SK-N-SH (cell line): ENCODE measurements around the gene GSG1L. TPM values are rescaled to one million over a fixed set of nuclear protein-coding genes. Genes with fewer than 3 reads are reported as not detected.

ENCODE experiments used
- CTCF ChIA-PET: fragments of 300-600, 350-600 bp; formaldehyde crosslinking; extraction: SDS; loops from one replicate; lab custom pipeline; 2021; lab: Yijun Ruan, JAX
- POLR2A ChIA-PET: fragments of 350-600 bp; sonication (Branson Sonifier 250); formaldehyde crosslinking; extraction: SDS; loops from one replicate; lab custom pipeline; 2020; ENCODE audit warnings: antibody characterized with exemption, inconsistent platforms; lab: Yijun Ruan, JAX
- DNase-seq: peaks from one replicate; pipeline ENCODE4 v3.0.0; 2012
- H2AFZ ChIP-seq: fragments of 200-600 bp; sonication (generic); 2 replicates; pipeline ENCODE4 v1.8.1; 2016; ENCODE audit warnings: antibody characterized with exemption, mild to moderate bottlenecking, low read depth
- H3F3A ChIP-seq: fragments of 200-600 bp; sonication (generic); replicated peaks from 2 replicates; pipeline ENCODE3; 2016; ENCODE audit warnings: antibody characterized with exemption, mild to moderate bottlenecking; ENCODE audit not compliant: insufficient read depth
- H3K27ac ChIP-seq, 2 experiments: fragments of 200-500 bp in 1 of 2; fragments of 200-600 bp in 1 of 2; sonication (Bioruptor generic) in 1 of 2; sonication (generic), shearing (Covaris generic) in 1 of 2; 2 replicates each; pipeline versions ENCODE4 v1.5.1 to v1.6.1; 2014 to 2016; ENCODE audit warnings: low read depth in 2 of 2, inconsistent platforms in 1 of 2, low read length in 1 of 2, mild to moderate bottlenecking in 1 of 2, mixed read lengths in 1 of 2
- H3K27me3 ChIP-seq: fragments of 200-600 bp; sonication (generic), shearing (Covaris generic); 2 replicates; pipeline ENCODE4 v1.6.1; 2016; ENCODE audit warnings: mixed run types; ENCODE audit not compliant: insufficient read depth
- H3K36me3 ChIP-seq, 2 experiments: fragments of 200-500 bp in 1 of 2; fragments of 200-600 bp in 1 of 2; sonication (Bioruptor generic) in 1 of 2; sonication (generic) in 1 of 2; replicated peaks in 1 of 2; 2 replicates each; pipeline versions ENCODE3 to v1.5.1; 2014 to 2016; ENCODE audit warnings: low read length in 1 of 2, mild to moderate bottlenecking in 1 of 2; ENCODE audit not compliant: insufficient read depth in 2 of 2, control insufficient read depth in 1 of 2
- H3K4me1 ChIP-seq, 2 experiments: fragments of 200-500 bp in 1 of 2; fragments of 200-600 bp in 1 of 2; sonication (Bioruptor generic) in 1 of 2; sonication (generic), shearing (Covaris generic) in 1 of 2; 2 replicates each; pipeline versions ENCODE4 v1.5.1 to v1.6.1; 2014 to 2016; ENCODE audit warnings: low read depth in 1 of 2, low read length in 1 of 2, mixed run types in 1 of 2; ENCODE audit not compliant: insufficient read depth in 2 of 2, control insufficient read depth in 1 of 2
- H3K4me2 ChIP-seq: fragments of 200-600 bp; sonication (generic), shearing (Covaris generic); 2 replicates; pipeline ENCODE4 v1.6.1; 2017; ENCODE audit warnings: mixed run types
- H3K4me3 ChIP-seq, 2 experiments: fragments of 200-500 bp in 1 of 2; fragments of 200-600 bp in 1 of 2; sonication (Bioruptor generic) in 1 of 2; sonication (generic), shearing (Covaris generic) in 1 of 2; 2 replicates each; pipeline versions ENCODE4 v1.5.1 to v1.8.1; 2014 to 2016; ENCODE audit warnings: low read depth in 2 of 2, inconsistent platforms in 1 of 2, low read length in 1 of 2, mild to moderate bottlenecking in 1 of 2, mixed read lengths in 1 of 2, moderate library complexity in 1 of 2
- H3K79me2 ChIP-seq: fragments of 200-600 bp; sonication (generic); 2 replicates; pipeline ENCODE4 v1.8.1; 2017; ENCODE audit warnings: mild to moderate bottlenecking; ENCODE audit not compliant: insufficient read depth
- H3K9ac ChIP-seq: fragments of 200-600 bp; sonication (generic); 2 replicates; pipeline ENCODE4 v1.6.1; 2017; ENCODE audit warnings: mixed run types
- H3K9me2 ChIP-seq: fragments of 200-600 bp; sonication (generic); 2 replicates; pipeline ENCODE4 v1.6.1; 2017; ENCODE audit warnings: mixed run types
- H3K9me3 ChIP-seq: fragments of 200-600 bp; sonication (generic); 2 replicates; pipeline ENCODE4 v1.6.1; 2017; ENCODE audit warnings: mixed run types, mild to moderate bottlenecking, moderate library complexity
- H4K20me1 ChIP-seq: fragments of 200-600 bp; sonication (generic); 2 replicates; pipeline ENCODE4 v1.6.1; 2017; ENCODE audit warnings: mild to moderate bottlenecking, mixed run types; ENCODE audit not compliant: insufficient read depth
- CHD2 ChIP-seq: fragments of 150-350 bp; IDR thresholded peaks from 2 replicates; pipeline ENCODE4 v1.6.1; 2018; ENCODE audit warnings: low read length; ENCODE audit not compliant: partially characterized antibody
- CTCF ChIP-seq: fragments of 200-600 bp; sonication (generic); IDR thresholded peaks from 2 replicates; pipeline ENCODE4 v1.6.1; 2017; ENCODE audit warnings: antibody characterized with exemption, mild to moderate bottlenecking, moderate library complexity
- ELF1 ChIP-seq: IDR thresholded peaks from 2 replicates; pipeline ENCODE4 v1.4.0; 2012
- EZH2phosphoT487 ChIP-seq: fragments of 200-600 bp; sonication (generic); IDR thresholded peaks from 2 replicates; pipeline ENCODE4 v1.6.1; 2017; ENCODE audit warnings: low read depth, mixed run types, mild to moderate bottlenecking, antibody characterized with exemption, moderate library complexity, borderline replicate concordance
- FOSL2 ChIP-seq: IDR thresholded peaks from 2 replicates; pipeline ENCODE4 v1.4.0; 2012; ENCODE audit warnings: low read depth, mild to moderate bottlenecking, moderate library complexity, borderline replicate concordance
- FOXJ3 ChIP-seq: sonication (generic); formaldehyde crosslinking; IDR thresholded peaks from 2 replicates; pipeline ENCODE4 v1.5.1; 2020; ENCODE audit warnings: mild to moderate bottlenecking, missing genetic modification reagents
- FOXM1 ChIP-seq: IDR thresholded peaks from 2 replicates; pipeline ENCODE4 v1.4.0; 2012; ENCODE audit warnings: low read depth, mild to moderate bottlenecking
- GABPA ChIP-seq: IDR thresholded peaks from 2 replicates; pipeline ENCODE4 v1.4.0; 2012; ENCODE audit warnings: low read depth, mild to moderate bottlenecking
- JUND ChIP-seq: IDR thresholded peaks from 2 replicates; pipeline ENCODE4 v1.4.0; 2012
- MAX ChIP-seq: IDR thresholded peaks from 2 replicates; pipeline ENCODE4 v1.4.0; 2012; ENCODE audit warnings: low read depth
- MEF2A ChIP-seq: IDR thresholded peaks from 2 replicates; pipeline ENCODE4 v1.4.0; 2012; ENCODE audit warnings: low read depth, borderline replicate concordance
- NFIC ChIP-seq: IDR thresholded peaks from 2 replicates; pipeline ENCODE4 v1.4.0; 2012; ENCODE audit warnings: borderline replicate concordance
- NRF1 ChIP-seq: IDR thresholded peaks from 2 replicates; pipeline ENCODE4 v1.6.1; 2012; ENCODE audit warnings: low read depth, mild to moderate bottlenecking, low read length
- PBX3 ChIP-seq: IDR thresholded peaks from 2 replicates; pipeline ENCODE4; 2012
- RAD21 ChIP-seq: IDR thresholded peaks from 2 replicates; pipeline ENCODE4 v1.6.1; 2012; ENCODE audit warnings: mild to moderate bottlenecking, low read length
- RCOR1 ChIP-seq: fragments of 150-350 bp; IDR thresholded peaks from 2 replicates; pipeline ENCODE4 v1.6.1; 2017; ENCODE audit warnings: antibody characterized with exemption, low read length
- SIN3A ChIP-seq: IDR thresholded peaks from 2 replicates; pipeline ENCODE4 v1.6.1; 2012; ENCODE audit warnings: low read depth, mild to moderate bottlenecking, low read length, moderate library complexity, borderline replicate concordance
- SMC3 ChIP-seq: IDR thresholded peaks from 2 replicates; pipeline ENCODE4 v1.6.1; 2012; ENCODE audit warnings: low read depth, low read length, improper control_type of control experiment
- TAF1 ChIP-seq: IDR thresholded peaks from 2 replicates; pipeline ENCODE4 v1.6.1; 2012; ENCODE audit warnings: low read depth, mild to moderate bottlenecking, low read length, moderate library complexity, borderline replicate concordance
- USF2 ChIP-seq: fragments of 150-350 bp; IDR thresholded peaks from 2 replicates; pipeline ENCODE4 v1.6.1; 2017; ENCODE audit warnings: antibody characterized with exemption, low read length, low read depth, borderline replicate concordance
- WGBS: methylation state at CpG from one replicate; pipeline ENCODE4 v1.1.6; 2017; ENCODE audit warnings: low lambda C conversion rate; 5-methylcytosine and 5-hydroxymethylcytosine counted together
- polyA plus RNA-seq, 3 experiments: library from polyadenylated mRNA; depleted of rRNA; stranded (reverse); fragments of >200 nt; gene quantifications; 2 replicates each; pipeline ENCODE4 v1.2.3, GENCODE V29; 2012

GSG1L gene
- polyA plus RNA-seq, 1 of the 3 experiments (the other 2 are of a cell fraction): not detected

DNA sequence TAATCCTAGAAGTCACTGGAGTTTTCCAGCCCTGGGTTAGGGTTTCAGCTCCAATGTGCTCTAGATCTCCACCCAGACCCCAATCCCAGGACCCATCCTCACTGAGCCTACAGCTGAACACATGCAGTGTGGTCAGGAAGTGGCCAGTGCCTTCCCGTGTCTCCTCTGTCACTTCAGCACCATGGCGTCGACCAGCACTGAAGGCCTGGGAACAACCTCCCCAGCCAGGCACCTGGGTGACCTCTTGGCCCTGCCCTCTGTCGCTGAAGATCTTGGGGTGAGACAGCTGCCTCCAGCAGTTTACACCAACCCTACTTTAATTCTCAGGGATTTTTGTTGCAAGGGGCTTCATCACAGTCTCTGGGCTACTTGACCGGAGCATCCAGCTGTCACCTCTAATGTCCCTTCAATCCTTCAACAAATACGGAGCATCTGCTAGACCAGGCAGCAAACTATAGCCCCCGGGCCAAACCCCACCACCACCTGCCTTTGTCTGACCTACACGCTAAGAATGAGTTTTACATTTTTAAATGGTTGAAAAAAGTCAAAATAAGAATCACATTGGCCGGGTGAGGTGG lies 18.0 kb upstream of the GSG1L start:
- CTCF ChIA-PET: interaction anchor here (1.3 to 2.4 kb wide), 4 partner anchors 11 to 213 kb away, joined by 3 to 21 read pairs (median 4); no protein-coding TSS in a partner anchor

GRCh38 chr16:28078261-28078660 lies 14.7 kb upstream of the GSG1L start:
- Histone ChIP-seq H3K4me3 (no peak overlapping the region), H3K27ac (no peak overlapping the region), H4K20me1 (no peaks in the 10 kb centered on the region), H3K9ac (no peak overlapping the region), H3K36me3 (no peaks in the 10 kb centered on the region), H3K79me2 (no peaks in the 10 kb centered on the region), H3K27me3 (no peaks in the 10 kb centered on the region; the same call in 1 of the 2 replicates), H3K9me3 (no peaks in the 10 kb centered on the region), H3K4me2 (no peak overlapping the region), H3F3A (no peaks in the 10 kb centered on the region)
- DNase-seq: no peak
- CTCF ChIA-PET: interaction anchor here (1.2 kb wide), 1 partner anchor 74 kb away, joined by 3 read pairs; no protein-coding TSS in a partner anchor
- POLR2A ChIA-PET: no interaction called here
- WGBS: 76% methylated on average over 5 of the region's 6 CpGs
- no peak for TF ChIP-seq TAF1
- TF ChIP-seq USF2: no peak
- TF ChIP-seq CTCF: no peak
- no peak for TF ChIP-seq MAX
- TF ChIP-seq SIN3A: no peak
- TF ChIP-seq ELF1: no peak
- TF ChIP-seq, all 33 proteins: peak for 0
- no peaks in the 10 kb centered on the region for H3K9me2 ChIP-seq
- H3K4me1 ChIP-seq: no peaks in the 10 kb centered on the region
- H2AFZ ChIP-seq: no peak overlapping the region

More for the DNA sequence above, 18.0 kb upstream of the GSG1L start:
- Histone ChIP-seq H3K9ac (no peak overlapping the region), H3K27ac (no peak overlapping the region), H3K36me3 (no peaks in the 10 kb centered on the region), H3K9me3 (no peaks in the 10 kb centered on the region), H3K79me2 (no peaks in the 10 kb centered on the region), H3K4me2 (no peak overlapping the region), H3F3A (no peaks in the 10 kb centered on the region), H2AFZ (no peak overlapping the region), H3K9me2 (no peaks in the 10 kb centered on the region), H3K27me3 (no peaks in the 10 kb centered on the region), H3K4me3 (no peak overlapping the region), H4K20me1 (no peaks in the 10 kb centered on the region), H3K4me1 (no peaks in the 10 kb centered on the region)
- no peak for DNase-seq
- 88% methylated on average over 9 of the region's 9 CpGs for WGBS
- POLR2A ChIA-PET: no interaction called here
- TF ChIP-seq NRF1: no peak
- TF ChIP-seq SMC3: no peak
- no peak for TF ChIP-seq EZH2phosphoT487
- TF ChIP-seq FOXJ3 (CRISPR knock-in tag): no peak
- TF ChIP-seq MEF2A: no peak
- no peak for TF ChIP-seq JUND
- TF ChIP-seq TAF1: no peak
- no peak for TF ChIP-seq SIN3A
- no peak for TF ChIP-seq RAD21
- no peak for TF ChIP-seq PBX3
- TF ChIP-seq FOXM1: no peak
- no peak for TF ChIP-seq NFIC
- no peak for TF ChIP-seq GABPA
- no peak for TF ChIP-seq MAX
- TF ChIP-seq FOSL2: no peak
- no peak for TF ChIP-seq RCOR1
- no peak for TF ChIP-seq CHD2
- TF ChIP-seq, all 33 proteins: peak for 0
